Esophagus squamous epithelium (tissue), 4 donors: Measurements from ENCODE around the gene FRK.

Experiments
- CTCF ChIP-seq, 6 experiments: fragments of 450-650 bp in 4 of 6; fragments of 200-600 bp in 2 of 6; sonication (generic) in 2 of 6; IDR thresholded peaks; one replicate each; pipeline ENCODE4 v1.5.1; 2016 to 2019; ENCODE audit warnings: antibody characterized with exemption in 6 of 6, mild to moderate bottlenecking in 4 of 6, moderate library complexity in 4 of 6
- POLR2A ChIP-seq, 4 donors: fragments of 450-650 bp; IDR thresholded peaks; one replicate each; pipeline ENCODE4 v1.6.1; 2017; ENCODE audit warnings: antibody characterized with exemption in 4 of 4, mild to moderate bottlenecking in 4 of 4, moderate library complexity in 3 of 4

- TF ChIP-seq POLR2A (IDR thresholded peaks at IDR 0.05) (no peak), CTCF (IDR thresholded peaks at IDR 0.05) (no peak)
These were observed 43.9 kb upstream of the FRK start for GRCh38 chr6:116104636-116105035.
